OCI-LY3 (cell line): ENCODE data around the gene CDT1.

Experiments used
- H2AFZ ChIP-seq: fragments of 200-600, 300-600 bp; shearing (Covaris generic); 2 replicates; pipeline ENCODE4 v1.6.0; 2014; ENCODE audit warnings: antibody characterized with exemption, low read depth, low read length
- H3K27ac ChIP-seq: fragments of 200-600, 300-600 bp; sonication (generic); 2 replicates; pipeline ENCODE4 v1.5.1; 2014; ENCODE audit warnings: mild to moderate bottlenecking, low read length, moderate library complexity, mixed read lengths
- H3K27me3 ChIP-seq: fragments of 200-600, 300-600 bp; sonication (generic); 2 replicates; pipeline ENCODE4 v1.6.1; 2014; ENCODE audit warnings: low read depth, low read length, mixed read lengths
- H3K36me3 ChIP-seq: fragments of 200-600, 300-600 bp; sonication (generic); replicated peaks from 2 replicates; pipeline ENCODE3; 2014; ENCODE audit warnings: low read depth, low read length, mixed read lengths
- H3K4me1 ChIP-seq: fragments of 300-600, 200-600 bp; sonication (generic); 2 replicates; pipeline ENCODE4 v1.6.1; 2014; ENCODE audit warnings: low read length, mixed read lengths
- H3K4me2 ChIP-seq: fragments of 200-600, 300-600 bp; sonication (generic); 2 replicates; pipeline ENCODE4 v1.6.1; 2014; ENCODE audit warnings: low read length, mixed read lengths
- H3K4me3 ChIP-seq: fragments of 300-600, 200-600 bp; sonication (generic); 2 replicates; pipeline ENCODE4 v1.5.1; 2014; ENCODE audit warnings: antibody characterized with exemption, mild to moderate bottlenecking, low read length, moderate library complexity
- H3K79me2 ChIP-seq: fragments of 300-600, 200-600 bp; shearing (Covaris generic); 2 replicates; pipeline ENCODE4 v1.6.1; 2014; ENCODE audit warnings: mild to moderate bottlenecking, low read length, mixed read lengths
- H3K9ac ChIP-seq: fragments of 300-600, 200-600 bp; shearing (Covaris generic); 2 replicates; pipeline ENCODE4 v1.6.0; 2014; ENCODE audit warnings: mild to moderate bottlenecking, low read length, moderate library complexity
- H3K9me3 ChIP-seq: fragments of 200-600, 300-600 bp; shearing (Covaris generic); 2 replicates; pipeline ENCODE4 v1.6.1; 2014; ENCODE audit warnings: low read length, mixed read lengths; ENCODE audit not compliant: insufficient read depth
- H4K20me1 ChIP-seq: fragments of 200-600, 300-600 bp; sonication (generic); 2 replicates; pipeline ENCODE4 v1.6.1; 2016; ENCODE audit warnings: low read length, mixed read lengths; ENCODE audit not compliant: insufficient read depth
- EZH2phosphoT487 ChIP-seq: fragments of 200-600 bp; shearing (Covaris generic); IDR thresholded peaks from 2 replicates; pipeline ENCODE4 v1.6.1; 2018; ENCODE audit warnings: antibody characterized with exemption, mixed run types, low read depth
- TF ChIP-seq, protein P1 (sequence below): fragments of 200-600, 300-600 bp; sonication (generic); IDR thresholded peaks from 2 replicates; pipeline ENCODE4 v1.5.1; 2014; ENCODE audit warnings: antibody characterized with exemption, low read length, low read depth

Gene CDT1

DNA sequence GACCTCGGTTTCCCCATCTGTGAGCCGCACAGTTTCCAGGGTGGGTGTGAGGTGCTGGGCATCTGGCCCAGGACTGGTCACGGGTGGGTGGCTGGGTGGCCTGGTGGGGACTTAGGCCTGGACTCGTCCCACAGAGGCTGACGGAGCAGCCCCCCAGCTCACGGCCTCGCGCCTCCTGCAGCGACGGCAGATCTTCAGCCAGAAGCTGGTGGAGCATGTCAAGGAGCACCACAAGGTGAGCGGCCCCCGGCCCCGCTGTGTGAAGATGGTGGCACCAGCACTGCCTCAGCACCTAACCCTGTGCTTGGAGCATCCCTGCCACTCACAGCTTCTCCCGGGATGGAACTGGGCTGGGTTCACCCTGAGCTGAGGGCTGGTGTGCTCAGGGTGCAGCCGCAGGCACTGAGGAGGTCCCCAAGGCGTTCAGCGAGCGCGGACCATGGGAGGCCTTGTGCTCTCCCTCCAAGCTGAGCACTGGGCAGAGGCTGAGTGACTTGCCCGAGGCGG lies 2.4 kb downstream of the CDT1 start:
- H4K20me1 ChIP-seq, result peaks cover 26% of the 10 kb centered on the region
- TF ChIP-seq, protein P1, sequence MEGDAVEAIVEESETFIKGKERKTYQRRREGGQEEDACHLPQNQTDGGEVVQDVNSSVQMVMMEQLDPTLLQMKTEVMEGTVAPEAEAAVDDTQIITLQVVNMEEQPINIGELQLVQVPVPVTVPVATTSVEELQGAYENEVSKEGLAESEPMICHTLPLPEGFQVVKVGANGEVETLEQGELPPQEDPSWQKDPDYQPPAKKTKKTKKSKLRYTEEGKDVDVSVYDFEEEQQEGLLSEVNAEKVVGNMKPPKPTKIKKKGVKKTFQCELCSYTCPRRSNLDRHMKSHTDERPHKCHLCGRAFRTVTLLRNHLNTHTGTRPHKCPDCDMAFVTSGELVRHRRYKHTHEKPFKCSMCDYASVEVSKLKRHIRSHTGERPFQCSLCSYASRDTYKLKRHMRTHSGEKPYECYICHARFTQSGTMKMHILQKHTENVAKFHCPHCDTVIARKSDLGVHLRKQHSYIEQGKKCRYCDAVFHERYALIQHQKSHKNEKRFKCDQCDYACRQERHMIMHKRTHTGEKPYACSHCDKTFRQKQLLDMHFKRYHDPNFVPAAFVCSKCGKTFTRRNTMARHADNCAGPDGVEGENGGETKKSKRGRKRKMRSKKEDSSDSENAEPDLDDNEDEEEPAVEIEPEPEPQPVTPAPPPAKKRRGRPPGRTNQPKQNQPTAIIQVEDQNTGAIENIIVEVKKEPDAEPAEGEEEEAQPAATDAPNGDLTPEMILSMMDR, result no peak
- no peak for TF ChIP-seq EZH2phosphoT487
- no peaks in the 10 kb centered on the region for H3K9me3 ChIP-seq
- peaks cover 45% of the 10 kb centered on the region for H3K79me2 ChIP-seq
- no peak overlapping the region for H3K4me2 ChIP-seq
- H2AFZ ChIP-seq, result no peak overlapping the region
- peaks cover 25% of the 10 kb centered on the region for H3K4me1 ChIP-seq
- no peak overlapping the region for H3K4me3 ChIP-seq
- no peak overlapping the region for H3K27ac ChIP-seq
- peaks cover 52% of the 10 kb centered on the region for H3K36me3 ChIP-seq
- H3K27me3 ChIP-seq, result no peaks in the 10 kb centered on the region
- H3K9ac ChIP-seq, result no peak overlapping the region

DNA sequence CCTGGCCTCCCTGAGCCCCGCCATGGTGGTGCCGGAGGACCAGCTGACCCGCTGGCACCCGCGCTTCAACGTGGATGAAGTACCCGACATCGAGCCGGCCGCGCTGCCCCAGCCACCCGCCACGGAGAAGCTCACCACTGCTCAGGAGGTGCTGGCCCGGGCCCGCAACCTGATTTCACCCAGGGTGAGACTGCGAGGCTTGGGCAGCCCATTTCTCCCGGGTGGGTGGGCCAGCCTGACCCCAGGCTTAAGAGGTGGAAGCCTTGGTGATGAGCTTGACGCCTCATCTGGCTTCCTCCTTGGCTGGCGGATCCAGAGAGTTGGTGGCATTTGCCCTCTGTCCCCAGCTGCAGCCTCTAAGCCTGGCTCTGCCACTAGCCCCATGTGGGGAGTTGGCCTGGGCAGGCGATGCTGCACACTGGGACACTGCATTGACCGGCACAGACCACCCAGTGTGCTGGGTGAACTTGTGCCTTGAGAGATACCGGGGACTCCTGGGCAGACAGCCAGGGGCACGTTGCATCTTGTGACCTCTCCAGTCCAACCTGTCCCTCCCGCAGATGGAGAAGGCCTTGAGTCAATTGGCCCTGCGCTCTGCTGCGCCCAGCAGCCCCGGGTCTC lies 3.0 kb downstream of the CDT1 start:
- no peaks in the 10 kb centered on the region for H3K27me3 ChIP-seq
- no peak overlapping the region for H2AFZ ChIP-seq
- H3K36me3 ChIP-seq, result peaks cover 47% of the 10 kb centered on the region
- TF ChIP-seq EZH2phosphoT487, result no peak
- TF ChIP-seq, protein P1, result no peak
- H3K4me3 ChIP-seq, result no peak overlapping the region
- no peak overlapping the region for H3K4me2 ChIP-seq
- H3K9ac ChIP-seq, result no peak overlapping the region
- H3K9me3 ChIP-seq, result no peaks in the 10 kb centered on the region
- H3K4me1 ChIP-seq, result peaks cover 23% of the 10 kb centered on the region
- H3K79me2 ChIP-seq, result peaks cover 51% of the 10 kb centered on the region
- no peak overlapping the region for H3K27ac ChIP-seq
- peaks cover 26% of the 10 kb centered on the region for H4K20me1 ChIP-seq

DNA sequence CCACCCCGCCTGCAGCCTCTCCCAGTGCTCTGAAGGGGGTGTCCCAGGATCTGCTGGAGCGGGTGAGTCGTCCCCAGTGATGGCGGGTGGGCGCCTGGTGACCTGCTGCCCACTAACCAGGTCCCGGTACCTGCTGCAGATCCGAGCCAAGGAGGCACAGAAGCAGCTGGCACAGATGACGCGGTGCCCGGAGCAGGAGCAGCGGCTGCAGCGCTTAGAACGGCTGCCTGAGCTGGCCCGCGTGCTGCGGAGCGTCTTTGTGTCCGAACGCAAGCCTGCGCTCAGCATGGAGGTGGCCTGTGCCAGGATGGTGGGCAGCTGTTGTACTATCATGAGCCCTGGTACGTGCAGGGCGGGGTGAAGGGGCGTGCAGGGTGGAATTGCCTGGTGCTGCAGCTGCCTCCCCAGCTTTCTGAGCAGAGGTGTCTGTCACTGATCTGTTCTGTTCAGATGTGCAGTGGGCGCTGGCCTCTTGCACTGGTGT lies 3.6 kb downstream of the CDT1 start:
- Histone ChIP-seq H3K4me2 (no peak overlapping the region), H3K27me3 (no peaks in the 10 kb centered on the region), H3K36me3 (peaks cover 47% of the 10 kb centered on the region), H3K79me2 (peaks cover 51% of the 10 kb centered on the region), H3K4me1 (peaks cover 18% of the 10 kb centered on the region), H4K20me1 (peaks cover 26% of the 10 kb centered on the region), H3K9ac (no peak overlapping the region), H3K27ac (no peak overlapping the region), H3K4me3 (no peak overlapping the region), H3K9me3 (no peaks in the 10 kb centered on the region), H2AFZ (no peak overlapping the region)
- TF ChIP-seq, protein P1, result no peak
- no peak for TF ChIP-seq EZH2phosphoT487

DNA sequence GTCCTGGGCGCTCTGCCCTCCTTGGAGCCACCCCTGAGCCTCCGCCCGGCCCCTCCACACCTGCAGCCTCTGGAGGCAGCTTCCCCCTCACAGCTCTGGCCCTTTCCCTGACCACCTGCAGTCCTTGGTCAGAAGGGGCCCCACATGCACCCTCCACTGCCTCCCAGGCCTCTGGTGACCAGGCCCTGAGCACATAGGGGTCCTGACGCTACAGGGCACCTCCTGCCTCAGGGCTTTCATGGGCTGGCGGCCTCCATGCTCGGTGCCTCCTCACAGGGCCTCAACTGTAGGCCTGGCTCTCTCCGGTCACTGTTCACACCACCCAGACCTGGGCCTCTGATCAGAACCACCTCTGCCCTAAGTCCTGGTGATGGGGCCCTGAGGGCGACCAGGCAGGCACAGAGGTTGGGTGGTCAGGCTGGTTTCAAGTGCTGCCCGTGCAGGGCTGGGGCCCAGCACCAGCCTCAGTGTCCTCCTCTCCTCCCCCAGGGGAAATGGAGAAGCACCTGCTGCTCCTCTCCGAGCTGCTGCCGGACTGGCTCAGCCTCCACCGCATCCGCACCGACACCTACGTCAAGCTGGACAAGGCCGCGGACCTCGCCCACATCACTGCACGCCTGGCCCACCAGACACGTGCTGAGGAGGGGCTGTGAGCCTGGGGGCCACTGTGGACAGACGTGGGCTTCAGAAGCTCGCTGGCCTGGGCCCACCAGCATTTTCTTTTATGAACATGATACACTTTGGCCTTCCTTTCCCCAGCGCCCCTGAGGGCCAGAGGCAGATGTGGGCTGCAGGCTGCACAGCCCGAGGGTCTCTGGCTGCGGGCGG lies 4.3 kb downstream of the CDT1 start:
- H3K79me2 ChIP-seq, result peaks cover 51% of the 10 kb centered on the region
- H3K9ac ChIP-seq, result no peak overlapping the region
- no peaks in the 10 kb centered on the region for H3K27me3 ChIP-seq
- H2AFZ ChIP-seq, result no peak overlapping the region
- H3K4me1 ChIP-seq, result peaks cover 17% of the 10 kb centered on the region
- no peak overlapping the region for H3K27ac ChIP-seq
- H3K36me3 ChIP-seq, result peaks cover 47% of the 10 kb centered on the region
- H3K4me2 ChIP-seq, result no peak overlapping the region
- no peak overlapping the region for H3K4me3 ChIP-seq
- peaks cover 26% of the 10 kb centered on the region for H4K20me1 ChIP-seq
- no peaks in the 10 kb centered on the region for H3K9me3 ChIP-seq
- no peak for TF ChIP-seq EZH2phosphoT487
- TF ChIP-seq, protein P1, result no peak
